WTC11 (cell line): ENCODE data around the gene CFAP90. TPM values are rescaled to one million over a fixed set of nuclear protein-coding genes. Genes with fewer than 3 reads are reported as not detected.

Experiments used
- ATAC-seq: fragments of 200-7000 bp; cut with Tn5 transposase; 2 replicates; pipeline ENCODE4 v1.10.0; 2021; ENCODE audit warnings: mild to moderate bottlenecking, moderate library complexity
- CTCF ChIA-PET: fragments of 300-600 bp; sonication (Branson Sonifier 250); formaldehyde crosslinking; loops from one replicate; lab custom pipeline; 2021; ENCODE audit warnings: antibody characterized with exemption; lab: Charles Lee
- POLR2A ChIA-PET: fragments of 350-600 bp; sonication (Branson Sonifier 250); formaldehyde crosslinking; loops from one replicate; lab custom pipeline; 2021; ENCODE audit warnings: antibody characterized with exemption; lab: Charles Lee
- DNase-seq: peaks from one replicate; pipeline ENCODE4 v3.0.0; 2021; ENCODE audit warnings: low spot score
- H3K27ac Mint-ChIP-seq: 2 replicates; pipeline ENCODE4 v1.8.0; 2021; ENCODE audit warnings: mixed read lengths
- H3K27me3 Mint-ChIP-seq: 2 replicates; pipeline ENCODE4 v1.8.0; 2021; ENCODE audit warnings: low read depth, mild to moderate bottlenecking, moderate library complexity, mixed read lengths
- H3K36me3 Mint-ChIP-seq: 2 replicates; pipeline ENCODE4 v1.8.0; 2021; ENCODE audit warnings: mixed read lengths
- H3K4me1 Mint-ChIP-seq: 2 replicates; pipeline ENCODE4 v1.8.0; 2022; ENCODE audit warnings: mixed read lengths
- H3K4me3 Mint-ChIP-seq: 2 replicates; pipeline ENCODE4 v1.8.0; 2021; ENCODE audit warnings: mild to moderate bottlenecking, moderate library complexity, mixed read lengths
- H3K9me3 Mint-ChIP-seq: 2 replicates; pipeline ENCODE4 v1.8.0; 2021; ENCODE audit warnings: mixed read lengths
- AR ChIP-seq: fragments of 250-450 bp; sonication (Bioruptor Pico); IDR thresholded peaks from 2 replicates; pipeline ENCODE4 v1.9.0; 2021; ENCODE audit warnings: mild to moderate bottlenecking
- ATF3 ChIP-seq: sonication (generic); formaldehyde crosslinking; conservative IDR thresholded peaks from 2 replicates; pipeline ENCODE4 v1.8.1; 2022; ENCODE audit warnings: mild to moderate bottlenecking, missing genetic modification reagents
- CTCF ChIP-seq: fragments of 200-600 bp; IDR thresholded peaks from 2 replicates; pipeline ENCODE4 v1.8.0; 2022; ENCODE audit warnings: antibody characterized with exemption
- E2F4 ChIP-seq: sonication (generic); formaldehyde crosslinking; IDR thresholded peaks from 2 replicates; pipeline ENCODE4 v1.8.1; 2022; ENCODE audit warnings: low read depth, mild to moderate bottlenecking, moderate library complexity, missing genetic modification reagents, borderline replicate concordance
- IRF1 ChIP-seq: sonication (generic); formaldehyde crosslinking; IDR thresholded peaks from 2 replicates; pipeline ENCODE4 v1.8.0; 2023; ENCODE audit warnings: missing genetic modification reagents
- NFATC4 ChIP-seq: fragments of 250-450 bp; sonication (Bioruptor Pico); IDR thresholded peaks from 2 replicates; pipeline ENCODE4 v1.9.0; 2021; ENCODE audit warnings: mild to moderate bottlenecking
- RELA ChIP-seq: sonication (generic); formaldehyde crosslinking; IDR thresholded peaks from 2 replicates; pipeline ENCODE4 v1.8.1; 2022; ENCODE audit warnings: missing genetic modification reagents, mild to moderate bottlenecking, borderline replicate concordance
- TCF7 ChIP-seq: sonication (generic); formaldehyde crosslinking; IDR thresholded peaks from 2 replicates; pipeline ENCODE4 v1.8.0; 2022; ENCODE audit warnings: mild to moderate bottlenecking, low read depth, missing genetic modification reagents, moderate library complexity
- USF1 ChIP-seq: sonication (generic); formaldehyde crosslinking; IDR thresholded peaks from 2 replicates; pipeline ENCODE4 v1.8.0; 2022; ENCODE audit warnings: mild to moderate bottlenecking, missing genetic modification reagents
- ZNF138 ChIP-seq: sonication (generic); formaldehyde crosslinking; conservative IDR thresholded peaks from 2 replicates; pipeline ENCODE4 v1.8.1; 2022; ENCODE audit warnings: mild to moderate bottlenecking, moderate library complexity, missing genetic modification reagents
- ZNF263 ChIP-seq: sonication (generic); formaldehyde crosslinking; IDR thresholded peaks from 2 replicates; pipeline ENCODE4 v1.8.1; 2022; ENCODE audit warnings: low read depth, mild to moderate bottlenecking, moderate library complexity, missing genetic modification reagents
- ZNF396 ChIP-seq: fragments of 250-450 bp; sonication (Bioruptor Pico); IDR thresholded peaks from 2 replicates; pipeline ENCODE4 v1.8.0; 2021; ENCODE audit warnings: mild to moderate bottlenecking, moderate library complexity, borderline replicate concordance
- total RNA-seq: library from RNA; stranded (reverse); gene quantifications from 3 replicates; pipeline ENCODE4 v1.2.3, GENCODE V29; 2021

Gene CFAP90
- total RNA-seq, 1 experiment from 2014 or later, result 0.33 TPM

GRCh38 chr5:7857926-7858632 is 7.1 kb upstream of the CFAP90 start (continued):
- no peak for TF ChIP-seq E2F4 (CRISPR knock-in tag)
- TF ChIP-seq ZNF263 (CRISPR knock-in tag), result no peak
- no peak for TF ChIP-seq RELA
- TF ChIP-seq ZNF396, result no peak
- no peak for TF ChIP-seq ATF3 (CRISPR knock-in tag)

GRCh38 chr5:7857361-7857760 is 6.4 kb upstream of the CFAP90 start:
- ATAC-seq, result peak; percentile 45
- POLR2A ChIA-PET, result no interaction called here
- Mint-ChIP-seq H3K36me3 (peaks cover 15% of the 10 kb centered on the region), H3K4me3 (no peak overlapping the region), H3K27me3 (peaks cover 10% of the 10 kb centered on the region), H3K9me3 (peaks cover 13% of the 10 kb centered on the region), H3K4me1 (peaks cover 2% of the 10 kb centered on the region; the same call in 1 of the 2 replicates), H3K27ac (no peak overlapping the region)
- no peak for TF ChIP-seq NFATC4 (CRISPR knock-in tag)
- TF ChIP-seq TCF7 (CRISPR knock-in tag), result no peak
- no peak for TF ChIP-seq AR (CRISPR knock-in tag)
- TF ChIP-seq USF1 (CRISPR knock-in tag), result no peak
- CTCF ChIA-PET, result interaction anchor here (0.7 to 3.9 kb wide), 9 partner anchors 10 to 1037 kb away, joined by 3 to 32 read pairs (median 5); partner anchors contain the start of genes FASTKD3 and MTRR
- no peak for DNase-seq

- Mint-ChIP-seq H3K4me3 (no peak overlapping the region), H3K9me3 (peaks cover 13% of the 10 kb centered on the region), H3K27ac (no peak overlapping the region), H3K36me3 (peaks cover 14% of the 10 kb centered on the region), H3K4me1 (peaks cover 2% of the 10 kb centered on the region; the same call in 1 of the 2 replicates), H3K27me3 (peaks cover 16% of the 10 kb centered on the region)
- CTCF ChIA-PET, result interaction anchor here (0.6 to 3.9 kb wide), 15 partner anchors 11 to 1087 kb away, joined by 3 to 32 read pairs (median 4); partner anchors contain the start of genes FASTKD3 and MTRR
- POLR2A ChIA-PET, result interaction anchor here (0.5 kb wide), 1 partner anchor 777 kb away, joined by 3 read pairs; no protein-coding TSS in a partner anchor
- DNase-seq, result peak; percentile 56
- ATAC-seq, result peak; percentile 94
- no peak for TF ChIP-seq ZNF138
- TF ChIP-seq E2F4 (CRISPR knock-in tag), result no peak
- TF ChIP-seq CTCF, result peak; percentile 66
- TF ChIP-seq IRF1, result no peak
Observed at GRCh38 chr5:7856855-7857254, 5.9 kb upstream of the CFAP90 start.
